ENCODE measurements around the gene ITGA1.

Gene ITGA1

GRCh38 chr5:52870448-52870847 is 82.7 kb downstream of the ITGA1 start (continued):
- TF ChIP-seq ZSCAN4 (tag by site-specific recombination; IDR thresholded peaks at IDR 0.05) (no peak), ZNF18 (tag by site-specific recombination; IDR thresholded peaks at IDR 0.05) (no peak), SP2 (tag by site-specific recombination; IDR thresholded peaks at IDR 0.05) (no peak)

GRCh38 chr5:52875827-52876226 is 88.1 kb downstream of the ITGA1 start:
- H3K36me3 ChIP-seq (ENCODE audit: control insufficient read depth in 2 of 2, insufficient read depth in 1 of 2, low read length in 2 of 2): no peaks in the 10 kb centered on the region
- TF ChIP-seq ZNF157 (tag by site-specific recombination; IDR thresholded peaks at IDR 0.05) (no peak), SP3 (tag by site-specific recombination; IDR thresholded peaks at IDR 0.05) (no peak), ZNF394 (tag by site-specific recombination; IDR thresholded peaks at IDR 0.05; ENCODE audit: borderline replicate concordance) (no peak), HIC1 (tag by site-specific recombination; IDR thresholded peaks at IDR 0.05) (no peak), ZFP3 (tag by site-specific recombination; IDR thresholded peaks at IDR 0.05; ENCODE audit: low read depth) (no peak), ZNF146 (tag by site-specific recombination; IDR thresholded peaks at IDR 0.05) (no peak), ZNF654 (tag by site-specific recombination; IDR thresholded peaks at IDR 0.05; ENCODE audit: low read depth) (no peak), ZNF692 (tag by site-specific recombination; IDR thresholded peaks at IDR 0.05) (no peak), ZNF18 (tag by site-specific recombination; IDR thresholded peaks at IDR 0.05) (no peak), ZNF426 (tag by site-specific recombination; IDR thresholded peaks at IDR 0.05) (no peak), ZNF112 (tag by site-specific recombination; IDR thresholded peaks at IDR 0.05) (no peak), ZNF335 (tag by site-specific recombination; conservative IDR thresholded peaks at IDR 0.05) (no peak), IKZF3 (tag by site-specific recombination; IDR thresholded peaks at IDR 0.05) (no peak)
- no peak overlapping the region for H3K4me3 ChIP-seq (ENCODE audit: low read depth, low read length)
- no peaks in the 10 kb centered on the region for H3K4me1 ChIP-seq (ENCODE audit: control insufficient read depth, insufficient read depth, low read length)
- ChIA-PET POLR2A (no interaction called here), CTCF (interaction anchor here (0.6 kb wide), 1 partner anchor 247 kb away, joined by 3 read pairs; no protein-coding TSS in a partner anchor)
- no peak overlapping the region for H3K27ac ChIP-seq (ENCODE audit: extremely low read depth, low read depth, low read length)
- peaks cover 2% of the 10 kb centered on the region; the same call in 1 of the 2 replicates for H3K9me3 ChIP-seq (ENCODE audit: control insufficient read depth, insufficient read depth, low read depth, low read length)

GRCh38 chr5:52876456-52876855 is 88.7 kb downstream of the ITGA1 start:
- CTCF ChIA-PET: interaction anchor here (0.6 kb wide), 1 partner anchor 247 kb away, joined by 3 read pairs; no protein-coding TSS in a partner anchor

More at GRCh38 chr5:52876456-52876855, 88.7 kb downstream of the ITGA1 start:
- no peak overlapping the region for H3K27ac ChIP-seq (ENCODE audit: extremely low read depth, low read depth, low read length)
- POLR2A ChIA-PET: interaction anchor here (0.6 kb wide), 1 partner anchor 68 kb away, joined by 4 read pairs; no protein-coding TSS in a partner anchor
- H3K4me3 ChIP-seq (ENCODE audit: low read depth, low read length): no peak overlapping the region
- H3K9me3 ChIP-seq (ENCODE audit: control insufficient read depth, insufficient read depth, low read depth, low read length): peaks cover 2% of the 10 kb centered on the region; the same call in 1 of the 2 replicates
- TF ChIP-seq ZNF362 (tag by site-specific recombination; IDR thresholded peaks at IDR 0.05) (no peak), ZNF112 (tag by site-specific recombination; IDR thresholded peaks at IDR 0.05) (no peak), ZNF18 (tag by site-specific recombination; IDR thresholded peaks at IDR 0.05) (no peak), BCL6B (tag by site-specific recombination; IDR thresholded peaks at IDR 0.05) (no peak), ZNF777 (tag by site-specific recombination; IDR thresholded peaks at IDR 0.05; ENCODE audit: borderline replicate concordance) (no peak), ZNF274 (IDR thresholded peaks at IDR 0.05; ENCODE audit: low read length) (no peak), ZNF274 (tag by site-specific recombination; IDR thresholded peaks at IDR 0.05; ENCODE audit: borderline replicate concordance) (no peak)
- H3K36me3 ChIP-seq (ENCODE audit: control insufficient read depth in 2 of 2, insufficient read depth in 1 of 2, low read length in 2 of 2): no peaks in the 10 kb centered on the region
- H3K4me1 ChIP-seq (ENCODE audit: control insufficient read depth, insufficient read depth, low read length): no peaks in the 10 kb centered on the region
